SK-N-MC (cell line): ENCODE data around the gene TTPAL.

Experiments used
- EZH2 ChIP-seq: fragments of 200-600 bp; sonication (generic); IDR thresholded peaks from one replicate; pipeline ENCODE4 v1.6.1; 2017; ENCODE audit warnings: antibody characterized with exemption
- FOXP2 ChIP-seq: optimal IDR thresholded peaks from 2 replicates; pipeline ENCODE3; 2011; ENCODE audit warnings: mild to moderate bottlenecking, moderate library complexity; ENCODE audit not compliant: insufficient read depth; ENCODE audit errors: extremely low read length, control extremely low read depth

GRCh38 chr20:44445742-44446710 lies 29.6 kb upstream of the TTPAL start:
- TF ChIP-seq FOXP2 (no peak), EZH2 (no peak)
